HEK293 (cell line): ENCODE data around the gene ZDHHC9.

Source experiments
- CTCF ChIA-PET: fragments of 350-600 bp; formaldehyde crosslinking; extraction: SDS; loops from one replicate; lab custom pipeline; 2021; ENCODE audit warnings: antibody characterized with exemption; lab: Yijun Ruan, JAX
- POLR2A ChIA-PET: fragments of 300-600 bp; formaldehyde crosslinking; extraction: SDS; loops from one replicate; lab custom pipeline; 2020; ENCODE audit warnings: antibody characterized with exemption, inconsistent platforms; lab: Yijun Ruan, JAX
- H3K27ac ChIP-seq: fragments of 200-500 bp; sonication (Bioruptor generic); 2 replicates; pipeline ENCODE4 v1.5.1; 2014; ENCODE audit warnings: low read depth, low read length, control low read depth, inconsistent platforms; ENCODE audit errors: extremely low read depth
- H3K36me3 ChIP-seq, 2 experiments: fragments of 200-500 bp in 1 of 2; sonication (Bioruptor generic) in 1 of 2; 1 replicate in 1 of 2; 2 replicates in 1 of 2; pipeline ENCODE4 v1.5.1; 2014 to 2017; ENCODE audit warnings: inconsistent platforms in 2 of 2, low read length in 2 of 2; ENCODE audit not compliant: control insufficient read depth in 2 of 2, insufficient read depth in 1 of 2
- H3K4me1 ChIP-seq: fragments of 200-500 bp; sonication (Bioruptor generic); 2 replicates; pipeline ENCODE4 v1.5.1; 2014; ENCODE audit warnings: mild to moderate bottlenecking, low read length, inconsistent platforms; ENCODE audit not compliant: control insufficient read depth, insufficient read depth
- H3K4me3 ChIP-seq: 2 replicates; pipeline ENCODE4 v1.5.1; 2011; ENCODE audit warnings: low read depth, mild to moderate bottlenecking, control low read depth, low read length, moderate library complexity
- H3K9me3 ChIP-seq: fragments of 200-500 bp; sonication (Bioruptor generic); 2 replicates; pipeline ENCODE4 v1.5.1; 2014; ENCODE audit warnings: low read depth, low read length, inconsistent platforms; ENCODE audit not compliant: control insufficient read depth, insufficient read depth
- ATF2 ChIP-seq: fragments of 450-650 bp; formaldehyde crosslinking; IDR thresholded peaks from 2 replicates; pipeline ENCODE4 v1.5.1; 2016; ENCODE audit warnings: missing biosample characterization, missing genetic modification characterization, low read depth
- BCL6B ChIP-seq: fragments of 450-650 bp; formaldehyde crosslinking; IDR thresholded peaks from 2 replicates; pipeline ENCODE4 v1.5.1; 2017; ENCODE audit warnings: missing biosample characterization, missing genetic modification characterization
- CTCF ChIP-seq: fragments of 450-650 bp; formaldehyde crosslinking; IDR thresholded peaks from 2 replicates; pipeline ENCODE4 v1.5.1; 2016; ENCODE audit warnings: missing biosample characterization, missing genetic modification characterization
- KLF10 ChIP-seq: fragments of 450-650 bp; IDR thresholded peaks from 2 replicates; pipeline ENCODE4 v1.5.1; 2018; ENCODE audit warnings: missing biosample characterization, mild to moderate bottlenecking, missing genetic modification characterization
- KLF9 ChIP-seq: fragments of 450-650 bp; formaldehyde crosslinking; IDR thresholded peaks from 2 replicates; pipeline ENCODE4 v1.5.1; 2016; ENCODE audit warnings: missing biosample characterization, missing genetic modification characterization, low read depth
- MYNN ChIP-seq: fragments of 450-650 bp; formaldehyde crosslinking; IDR thresholded peaks from 2 replicates; pipeline ENCODE4 v1.5.1; 2016; ENCODE audit warnings: missing biosample characterization, missing genetic modification characterization, borderline replicate concordance
- WT1 ChIP-seq: fragments of 450-650 bp; formaldehyde crosslinking; IDR thresholded peaks from 2 replicates; pipeline ENCODE4 v1.5.1; 2016; ENCODE audit warnings: missing biosample characterization, missing genetic modification characterization
- ZBTB1 ChIP-seq: fragments of 450-650 bp; formaldehyde crosslinking; IDR thresholded peaks from 2 replicates; pipeline ENCODE4 v1.5.1; 2016; ENCODE audit warnings: missing biosample characterization, missing genetic modification characterization
- ZBTB20 ChIP-seq: fragments of 450-650 bp; formaldehyde crosslinking; IDR thresholded peaks from 2 replicates; pipeline ENCODE4 v1.5.1; 2016; ENCODE audit warnings: missing biosample characterization, missing genetic modification characterization
- ZNF146 ChIP-seq: fragments of 450-650 bp; formaldehyde crosslinking; IDR thresholded peaks from 2 replicates; pipeline ENCODE4 v1.5.1; 2016; ENCODE audit warnings: missing biosample characterization, missing genetic modification characterization
- ZNF174 ChIP-seq: fragments of 450-650 bp; formaldehyde crosslinking; IDR thresholded peaks from 2 replicates; pipeline ENCODE4 v1.5.0; 2017; ENCODE audit warnings: missing biosample characterization, mild to moderate bottlenecking, missing genetic modification characterization
- ZNF292 ChIP-seq: fragments of 450-650 bp; formaldehyde crosslinking; IDR thresholded peaks from 2 replicates; pipeline ENCODE4 v1.5.1; 2016; ENCODE audit warnings: low read depth, missing biosample characterization, missing genetic modification characterization, borderline replicate concordance
- ZNF341 ChIP-seq: fragments of 450-650 bp; formaldehyde crosslinking; IDR thresholded peaks from 2 replicates; pipeline ENCODE4; 2016; ENCODE audit warnings: low read depth, missing biosample characterization, missing genetic modification characterization
- ZNF391 ChIP-seq: fragments of 450-650 bp; formaldehyde crosslinking; IDR thresholded peaks from 2 replicates; pipeline ENCODE4 v1.5.1; 2016; ENCODE audit warnings: low read depth, missing biosample characterization, missing genetic modification characterization, borderline replicate concordance
- ZNF513 ChIP-seq: fragments of 450-650 bp; IDR thresholded peaks from 2 replicates; pipeline ENCODE4 v1.5.1; 2018; ENCODE audit warnings: missing biosample characterization, missing genetic modification characterization
- ZNF610 ChIP-seq: fragments of 450-650 bp; formaldehyde crosslinking; IDR thresholded peaks from 2 replicates; pipeline ENCODE4 v1.5.1; 2016; ENCODE audit warnings: missing biosample characterization, missing genetic modification characterization, borderline replicate concordance
- ZNF654 ChIP-seq: fragments of 450-650 bp; formaldehyde crosslinking; IDR thresholded peaks from 2 replicates; pipeline ENCODE4 v1.5.1; 2016; ENCODE audit warnings: low read depth, missing biosample characterization, missing genetic modification characterization
- ZNF660 ChIP-seq: fragments of 450-650 bp; IDR thresholded peaks from 2 replicates; pipeline ENCODE4 v1.5.1; 2018; ENCODE audit warnings: missing biosample characterization, mild to moderate bottlenecking, missing genetic modification characterization
- ZNF768 ChIP-seq: fragments of 450-650 bp; formaldehyde crosslinking; IDR thresholded peaks from 2 replicates; pipeline ENCODE4 v1.5.1; 2018; ENCODE audit warnings: missing biosample characterization, mild to moderate bottlenecking, missing genetic modification characterization
- ZSCAN4 ChIP-seq: fragments of 450-650 bp; formaldehyde crosslinking; IDR thresholded peaks from 2 replicates; pipeline ENCODE4 v1.5.1; 2017; ENCODE audit warnings: missing biosample characterization, missing genetic modification characterization
- ZSCAN5A ChIP-seq: fragments of 450-650 bp; formaldehyde crosslinking; IDR thresholded peaks from 2 replicates; pipeline ENCODE4 v1.5.1; 2016; ENCODE audit warnings: missing biosample characterization, missing genetic modification characterization

Gene ZDHHC9

GRCh38 chrX:129760155-129760554, 83.5 kb downstream of the ZDHHC9 start:
- no peak for TF ChIP-seq ATF2 (tag by site-specific recombination)
- H3K27ac ChIP-seq = no peak overlapping the region
- no peak overlapping the region for H3K4me3 ChIP-seq
- ChIA-PET POLR2A (no interaction called here), CTCF (no interaction called here)
- H3K4me1 ChIP-seq = no peaks in the 10 kb centered on the region
- H3K36me3 ChIP-seq = no peaks in the 10 kb centered on the region
- H3K9me3 ChIP-seq = no peaks in the 10 kb centered on the region

- ChIA-PET CTCF (interaction anchor here (0.6 kb wide), 2 partner anchors 124 to 172 kb away, joined by 3 read pairs; no protein-coding TSS in a partner anchor), POLR2A (no interaction called here)
- H3K4me3 ChIP-seq = no peak overlapping the region
- H3K36me3 ChIP-seq = no peaks in the 10 kb centered on the region
- no peak for TF ChIP-seq ZNF146 (tag by site-specific recombination)
- TF ChIP-seq ZBTB20 (tag by site-specific recombination) = no peak
- no peak for TF ChIP-seq ZNF610 (tag by site-specific recombination)
- TF ChIP-seq ZNF292 = no peak
- no peak for TF ChIP-seq ZNF341
- TF ChIP-seq WT1 (tag by site-specific recombination) = no peak
- TF ChIP-seq ZSCAN5A (tag by site-specific recombination) = no peak
- no peak for TF ChIP-seq MYNN (tag by site-specific recombination)
- TF ChIP-seq KLF9 (tag by site-specific recombination) = no peak
- TF ChIP-seq BCL6B (tag by site-specific recombination) = no peak
- H3K4me1 ChIP-seq = no peaks in the 10 kb centered on the region
- no peak overlapping the region for H3K27ac ChIP-seq
- H3K9me3 ChIP-seq = no peaks in the 10 kb centered on the region
Observed at GRCh38 chrX:129759576-129760061, 84.1 kb downstream of the ZDHHC9 start.

- no peak overlapping the region for H3K27ac ChIP-seq
- POLR2A ChIA-PET = no interaction called here
- no peaks in the 10 kb centered on the region for H3K4me1 ChIP-seq
- H3K36me3 ChIP-seq = no peaks in the 10 kb centered on the region
- CTCF ChIA-PET = interaction anchor here (0.6 to 1.5 kb wide), 3 partner anchors 9 to 308 kb away, joined by 3 to 5 read pairs (median 4); no protein-coding TSS in a partner anchor
- H3K4me3 ChIP-seq = no peak overlapping the region
- no peaks in the 10 kb centered on the region for H3K9me3 ChIP-seq
- TF ChIP-seq ZNF660 (no peak), ZNF174 (no peak), ZSCAN4 (tag by site-specific recombination) (no peak), ZBTB1 (no peak), CTCF (tag by site-specific recombination) (no peak), ZNF513 (tag by site-specific recombination) (no peak), ZNF292 (no peak), ZNF768 (tag by site-specific recombination) (no peak), ZNF654 (tag by site-specific recombination) (no peak), KLF10 (tag by site-specific recombination) (no peak), ZNF391 (tag by site-specific recombination) (no peak)
Observed at GRCh38 chrX:129755779-129756650, 87.7 kb downstream of the ZDHHC9 start.
